NCI-H526 (cell line): ENCODE results near the gene FBXO48.
"Not testable (repeated sequence)": the region's sequence is repeated elsewhere in the genome, so short reads cannot be mapped to it uniquely, and the experiment has no call there.

Source experiments
- DNase-seq, 2 experiments: peaks; one replicate each; lab custom pipeline; 2025; lab: John Stamatoyannopoulos, UW

FBXO48 gene

GRCh38 chr2:68467077-68467960 lies at the start of gene FBXO48, which contains the start of gene APLF:
Gene FBXO48, minus strand, starts transcription at chr2:68467294. Its CDS starts 2,149 bp downstream, at chr2:68465145.
Gene APLF, plus strand, starts transcription at chr2:68467585. Its CDS starts 147 bp downstream, at chr2:68467732.
- DNase-seq, result peak; percentile 99

- no peak for DNase-seq
Observed at GRCh38 chr2:68516051-68516955, 49.2 kb upstream of the FBXO48 start.

- no peak for DNase-seq
Observed at GRCh38 chr2:68514316-68514929, 47.3 kb upstream of the FBXO48 start.

- no peak for DNase-seq
Observed at GRCh38 chr2:68512966-68513365, 45.9 kb upstream of the FBXO48 start.

- DNase-seq, result no peak
Observed at GRCh38 chr2:68512326-68512725, 45.2 kb upstream of the FBXO48 start.

- no peak for DNase-seq
Observed at GRCh38 chr2:68506170-68506569, 39.1 kb upstream of the FBXO48 start.

GRCh38 chr2:68505603-68506159 lies 38.6 kb upstream of the FBXO48 start:
- no peak for DNase-seq

- no peak for DNase-seq
Observed at GRCh38 chr2:68501768-68502167, 34.7 kb upstream of the FBXO48 start.

GRCh38 chr2:68500649-68501048 lies 33.6 kb upstream of the FBXO48 start:
- DNase-seq, result no peak

GRCh38 chr2:68499133-68499532 lies 32.0 kb upstream of the FBXO48 start:
- no peak for DNase-seq

GRCh38 chr2:68491582-68491981 lies 24.5 kb upstream of the FBXO48 start:
- DNase-seq, result no peak

- DNase-seq, result no peak
Observed at GRCh38 chr2:68489282-68489681, 22.2 kb upstream of the FBXO48 start.

- not testable (repeated sequence) for DNase-seq
Observed at GRCh38 chr2:68488605-68489004, 21.5 kb upstream of the FBXO48 start.

GRCh38 chr2:68487773-68488355 lies 20.8 kb upstream of the FBXO48 start:
- peak; percentile 21 to 70 for DNase-seq

GRCh38 chr2:68483011-68483410 lies 15.9 kb upstream of the FBXO48 start:
- DNase-seq, result no peak

- no peak for DNase-seq
Observed at GRCh38 chr2:68482296-68482820, 15.3 kb upstream of the FBXO48 start.

GRCh38 chr2:68478688-68479087 lies 11.6 kb upstream of the FBXO48 start:
- no peak for DNase-seq

- no peak for DNase-seq
Observed at GRCh38 chr2:68476454-68476853, 9.4 kb upstream of the FBXO48 start.

GRCh38 chr2:68475576-68475975 lies 8.5 kb upstream of the FBXO48 start:
- DNase-seq, result no peak

- DNase-seq, result no peak
Observed at GRCh38 chr2:68475110-68475509, 8.0 kb upstream of the FBXO48 start.

- no peak for DNase-seq
Observed at GRCh38 chr2:68472796-68473414, 5.8 kb upstream of the FBXO48 start.
